ENCODE results near the gene ADAMTS9.

ADAMTS9 gene, protein sequence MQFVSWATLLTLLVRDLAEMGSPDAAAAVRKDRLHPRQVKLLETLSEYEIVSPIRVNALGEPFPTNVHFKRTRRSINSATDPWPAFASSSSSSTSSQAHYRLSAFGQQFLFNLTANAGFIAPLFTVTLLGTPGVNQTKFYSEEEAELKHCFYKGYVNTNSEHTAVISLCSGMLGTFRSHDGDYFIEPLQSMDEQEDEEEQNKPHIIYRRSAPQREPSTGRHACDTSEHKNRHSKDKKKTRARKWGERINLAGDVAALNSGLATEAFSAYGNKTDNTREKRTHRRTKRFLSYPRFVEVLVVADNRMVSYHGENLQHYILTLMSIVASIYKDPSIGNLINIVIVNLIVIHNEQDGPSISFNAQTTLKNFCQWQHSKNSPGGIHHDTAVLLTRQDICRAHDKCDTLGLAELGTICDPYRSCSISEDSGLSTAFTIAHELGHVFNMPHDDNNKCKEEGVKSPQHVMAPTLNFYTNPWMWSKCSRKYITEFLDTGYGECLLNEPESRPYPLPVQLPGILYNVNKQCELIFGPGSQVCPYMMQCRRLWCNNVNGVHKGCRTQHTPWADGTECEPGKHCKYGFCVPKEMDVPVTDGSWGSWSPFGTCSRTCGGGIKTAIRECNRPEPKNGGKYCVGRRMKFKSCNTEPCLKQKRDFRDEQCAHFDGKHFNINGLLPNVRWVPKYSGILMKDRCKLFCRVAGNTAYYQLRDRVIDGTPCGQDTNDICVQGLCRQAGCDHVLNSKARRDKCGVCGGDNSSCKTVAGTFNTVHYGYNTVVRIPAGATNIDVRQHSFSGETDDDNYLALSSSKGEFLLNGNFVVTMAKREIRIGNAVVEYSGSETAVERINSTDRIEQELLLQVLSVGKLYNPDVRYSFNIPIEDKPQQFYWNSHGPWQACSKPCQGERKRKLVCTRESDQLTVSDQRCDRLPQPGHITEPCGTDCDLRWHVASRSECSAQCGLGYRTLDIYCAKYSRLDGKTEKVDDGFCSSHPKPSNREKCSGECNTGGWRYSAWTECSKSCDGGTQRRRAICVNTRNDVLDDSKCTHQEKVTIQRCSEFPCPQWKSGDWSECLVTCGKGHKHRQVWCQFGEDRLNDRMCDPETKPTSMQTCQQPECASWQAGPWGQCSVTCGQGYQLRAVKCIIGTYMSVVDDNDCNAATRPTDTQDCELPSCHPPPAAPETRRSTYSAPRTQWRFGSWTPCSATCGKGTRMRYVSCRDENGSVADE (N-terminal part only)

DNA sequence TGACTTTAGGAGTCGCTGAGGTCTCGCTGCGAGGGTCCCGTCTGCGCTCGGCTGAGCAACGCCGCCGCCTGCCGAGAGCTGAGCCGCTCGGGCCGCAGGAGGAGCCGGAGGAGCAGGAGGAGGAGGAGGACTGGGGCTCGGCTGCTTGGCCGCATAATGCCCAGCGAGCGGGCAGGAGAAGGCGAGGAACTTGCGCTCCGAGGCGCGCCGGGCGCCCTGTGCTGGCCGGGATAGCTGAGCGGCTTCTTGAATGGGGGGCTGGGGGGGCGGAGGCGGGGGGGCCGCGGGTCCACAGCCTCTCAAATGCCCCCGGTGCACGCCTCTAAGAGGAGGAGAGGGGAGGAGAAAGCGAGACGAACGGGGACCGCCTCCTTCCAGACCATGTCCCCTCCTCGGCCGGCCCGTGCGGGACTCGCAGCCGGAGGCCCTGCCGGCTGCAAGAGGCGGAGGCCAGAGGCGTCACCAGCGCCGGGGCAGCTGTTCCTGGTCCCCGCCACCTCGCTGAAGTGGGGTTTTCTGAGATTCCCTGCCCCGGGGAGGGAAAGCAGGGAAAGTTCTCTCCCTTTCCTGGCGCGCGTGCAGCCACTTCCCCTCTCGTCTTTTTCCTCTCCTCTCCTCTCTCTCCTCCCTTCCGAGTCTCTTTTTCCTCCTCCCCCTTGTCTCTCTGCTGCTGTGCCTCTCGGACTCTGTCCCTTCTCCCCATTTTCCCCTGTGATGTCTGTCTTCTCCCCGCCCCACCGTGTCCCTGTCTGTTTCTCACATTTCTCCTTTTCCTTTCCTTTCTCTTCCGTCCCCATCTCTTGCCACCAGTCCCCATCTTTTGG lies at the start of gene ADAMTS9:
ADAMTS9 (minus strand) TSS at position 220 of the 824 bp plus-strand sequence. CDS start 343 bp downstream, outside the sequence.
- DNase-seq = no peak

DNA sequence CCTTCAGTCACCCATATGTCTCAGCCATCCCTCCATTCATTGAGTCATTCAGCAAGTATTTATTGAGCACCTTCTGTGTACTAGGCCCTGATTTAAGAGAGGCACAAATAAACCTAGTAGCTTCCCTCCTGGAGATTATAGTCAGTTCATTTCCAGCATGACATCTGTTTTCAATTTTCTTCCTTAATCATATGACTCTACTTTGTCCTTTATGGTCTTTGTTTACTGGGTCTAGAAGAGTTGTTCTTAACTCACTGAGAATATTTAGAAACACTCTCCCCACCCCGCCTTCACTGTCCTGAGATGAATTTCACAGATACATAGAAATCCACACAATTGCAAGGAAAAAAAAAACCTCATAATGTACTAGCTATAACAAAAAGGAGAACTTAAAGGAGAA lies 44.8 kb upstream of the ADAMTS9 start:
- DNase-seq = no peak

DNA sequence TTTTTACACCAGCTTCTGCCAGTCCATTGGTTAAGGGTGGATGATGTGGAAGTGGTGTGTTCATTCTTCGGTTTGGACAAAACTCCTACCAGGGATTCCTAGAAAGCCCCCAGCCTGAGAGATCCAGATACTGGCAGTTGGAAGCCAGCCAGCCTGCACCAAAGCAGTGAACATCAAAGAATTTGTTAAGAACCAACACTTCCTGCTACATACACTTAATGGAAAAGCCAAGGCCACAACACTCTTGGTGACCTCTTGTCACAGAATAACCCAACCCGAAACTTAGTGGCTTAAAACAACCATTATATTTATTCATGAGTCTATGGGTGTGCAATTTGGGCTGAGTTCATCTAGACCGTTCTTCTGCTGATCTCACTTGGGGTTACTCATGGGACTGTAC lies 42.9 kb upstream of the ADAMTS9 start:
- DNase-seq = no peak

DNA sequence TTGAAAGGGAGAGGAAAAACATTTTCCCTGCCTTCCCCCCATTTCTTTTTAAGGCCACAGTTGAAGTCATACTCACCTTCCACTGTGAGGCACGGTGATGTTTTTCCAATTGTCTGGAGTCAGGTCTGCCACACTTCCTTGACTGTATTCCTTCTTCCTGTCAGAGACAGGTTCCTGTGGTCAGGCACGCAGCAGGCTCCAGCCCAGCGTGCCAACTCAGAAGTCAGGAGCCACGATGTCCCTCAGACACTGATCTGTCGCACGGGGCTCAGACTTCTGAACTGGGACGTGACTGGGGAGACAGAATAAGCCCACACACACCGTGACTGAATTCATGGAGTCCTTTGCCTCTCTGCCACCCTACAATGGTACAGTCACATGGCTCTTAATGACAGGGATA lies 41.2 kb upstream of the ADAMTS9 start:
- DNase-seq = no peak

DNA sequence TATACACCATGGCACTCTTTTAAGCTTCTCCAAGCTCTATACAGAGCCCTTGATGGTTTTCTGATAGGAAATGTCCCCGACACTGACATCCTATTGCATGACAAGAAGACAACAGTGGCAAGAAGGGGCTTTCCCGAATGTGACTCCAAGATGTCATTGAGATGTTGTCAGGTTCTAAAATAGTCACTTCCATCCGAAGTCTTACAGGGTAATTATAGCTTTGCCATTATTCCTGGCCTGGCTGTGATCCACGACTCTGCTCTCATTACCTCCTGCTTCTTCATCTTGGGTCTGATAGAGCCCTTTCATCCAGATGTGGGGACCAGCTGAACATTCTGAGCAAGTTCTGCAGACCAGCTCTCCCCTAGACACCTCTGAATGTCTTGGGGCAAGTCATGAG lies 40.6 kb upstream of the ADAMTS9 start:
- DNase-seq = no peak

DNA sequence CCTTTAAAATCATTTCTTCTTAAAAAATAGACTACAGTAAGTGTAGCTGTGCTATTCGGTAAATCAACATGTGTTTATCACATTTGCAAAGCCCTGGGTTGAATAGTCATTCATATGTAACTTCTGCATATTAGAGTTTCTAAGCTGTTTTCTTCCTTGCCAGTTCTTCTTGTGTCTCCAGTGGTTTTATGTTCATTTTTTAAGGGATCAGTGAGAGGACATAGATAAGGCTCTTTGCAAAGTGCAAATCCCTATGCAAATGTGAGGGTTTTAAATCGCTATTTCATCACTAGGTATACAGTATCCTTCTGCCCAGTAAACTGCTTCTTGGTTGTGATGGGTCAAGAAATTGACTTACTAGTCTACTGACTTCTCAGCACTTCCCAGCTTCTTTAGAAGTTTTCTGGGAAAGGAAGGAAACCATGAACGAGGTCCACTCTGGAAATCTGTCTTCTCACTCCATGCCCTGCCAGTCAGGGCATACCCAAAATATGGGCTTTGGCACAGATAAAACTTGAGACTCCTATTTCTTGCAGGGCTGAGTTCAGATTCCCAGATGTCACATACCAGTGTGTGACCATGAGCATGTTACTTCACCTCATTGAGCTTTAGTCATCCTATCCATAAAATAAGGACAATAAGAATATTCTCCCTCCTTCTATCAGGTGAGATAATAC lies 38.8 kb upstream of the ADAMTS9 start:
- no peak for DNase-seq

DNA sequence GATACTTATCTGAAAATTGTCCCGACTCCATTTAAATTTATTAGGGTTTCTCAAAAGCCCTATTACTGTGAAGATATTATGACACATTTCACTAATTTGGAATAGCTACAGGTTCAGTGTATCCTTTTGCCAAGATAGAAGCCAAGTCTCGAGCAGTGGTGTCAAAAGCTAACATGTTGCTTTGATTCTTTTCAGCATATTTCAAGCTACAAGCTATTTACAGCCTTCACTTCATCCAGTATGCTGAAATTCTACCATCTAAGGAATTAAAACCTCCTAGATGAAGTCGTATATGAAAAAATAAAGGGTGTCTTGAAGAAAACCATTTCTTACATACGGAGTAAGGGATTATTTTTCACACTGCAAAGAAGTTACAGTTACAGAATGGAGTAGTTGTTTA lies 31.2 kb upstream of the ADAMTS9 start:
- no peak for DNase-seq

DNA sequence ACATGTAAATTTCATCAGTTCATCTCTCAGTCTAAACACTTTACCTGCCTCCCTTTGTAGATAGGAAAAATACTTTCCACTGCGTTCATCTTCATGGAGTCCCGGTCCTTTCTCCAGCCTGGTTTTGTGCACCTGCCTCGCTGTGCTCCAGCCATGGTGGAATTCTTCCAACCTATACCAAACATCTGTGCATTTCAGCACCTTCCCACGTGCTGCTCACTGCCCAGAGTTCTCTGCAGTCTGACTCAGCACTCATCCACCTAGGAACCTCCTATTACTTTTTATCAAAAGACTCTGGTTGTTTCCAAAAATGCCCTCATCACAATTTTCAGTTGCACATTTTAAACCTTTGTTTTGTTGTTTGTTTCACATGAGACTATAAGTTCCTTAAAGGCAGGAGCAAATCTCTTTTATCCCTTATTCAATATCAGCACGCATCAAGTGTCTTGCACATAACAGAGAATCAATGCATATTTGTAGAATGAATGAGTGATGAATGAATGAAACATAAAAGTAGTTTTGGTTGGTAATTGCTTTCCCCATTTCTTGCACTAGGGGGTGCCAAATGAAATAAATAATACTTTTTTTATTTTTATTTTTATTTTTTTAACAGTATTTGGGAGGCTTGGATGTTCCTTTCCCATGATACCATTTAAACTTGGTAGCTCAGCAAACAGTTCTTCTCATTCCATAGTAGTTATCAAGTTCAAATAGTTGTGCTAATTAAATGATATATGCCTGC lies 30.2 kb upstream of the ADAMTS9 start:
- no peak for DNase-seq

DNA sequence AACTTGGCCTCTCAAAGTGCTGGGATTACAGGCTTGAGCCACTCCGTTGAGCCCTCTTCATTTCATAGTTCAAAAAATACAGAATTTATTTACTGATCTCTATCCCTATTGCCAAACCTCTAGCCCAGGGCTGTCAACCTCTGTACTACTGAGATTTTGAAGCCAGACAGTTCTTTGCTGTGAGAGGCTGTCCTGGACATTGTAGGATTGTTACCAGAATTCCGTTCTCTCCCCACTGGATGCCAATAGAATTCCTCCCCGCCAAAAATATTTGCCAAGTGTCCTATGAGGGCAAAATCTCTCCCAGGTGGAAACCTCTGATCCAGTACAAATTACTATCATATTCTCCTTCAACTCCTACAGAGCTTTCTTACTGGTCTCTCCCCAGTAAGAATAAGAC lies 29.6 kb upstream of the ADAMTS9 start:
- no peak for DNase-seq

DNA sequence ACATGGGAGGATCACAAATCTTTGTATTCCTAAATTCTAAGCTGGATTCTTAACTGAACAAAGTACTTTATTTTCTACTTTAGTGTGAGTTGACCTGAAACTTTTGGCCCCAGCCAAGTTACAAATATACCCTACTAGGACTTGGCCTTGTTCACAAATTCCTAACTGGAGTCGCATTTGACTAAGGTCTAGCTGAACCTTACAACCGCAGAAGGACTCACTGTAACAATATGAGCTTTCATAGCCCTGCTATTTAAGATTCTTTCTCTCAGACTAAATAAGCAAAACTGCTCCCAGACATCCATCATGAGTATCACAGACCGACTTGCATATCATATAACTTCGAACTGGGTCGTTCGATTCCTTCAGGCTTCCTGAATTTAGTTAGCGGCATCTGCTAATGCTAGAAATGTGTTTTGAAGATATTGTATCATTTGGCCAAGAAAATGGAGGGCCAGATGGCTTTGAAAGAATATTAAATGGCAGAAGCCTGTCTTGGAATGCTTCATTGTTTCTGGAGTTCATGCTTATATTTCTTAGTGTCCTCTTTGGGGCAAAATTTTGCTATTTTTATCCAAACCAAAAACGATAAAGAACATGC lies 28.4 kb upstream of the ADAMTS9 start:
- DNase-seq = no peak

DNA sequence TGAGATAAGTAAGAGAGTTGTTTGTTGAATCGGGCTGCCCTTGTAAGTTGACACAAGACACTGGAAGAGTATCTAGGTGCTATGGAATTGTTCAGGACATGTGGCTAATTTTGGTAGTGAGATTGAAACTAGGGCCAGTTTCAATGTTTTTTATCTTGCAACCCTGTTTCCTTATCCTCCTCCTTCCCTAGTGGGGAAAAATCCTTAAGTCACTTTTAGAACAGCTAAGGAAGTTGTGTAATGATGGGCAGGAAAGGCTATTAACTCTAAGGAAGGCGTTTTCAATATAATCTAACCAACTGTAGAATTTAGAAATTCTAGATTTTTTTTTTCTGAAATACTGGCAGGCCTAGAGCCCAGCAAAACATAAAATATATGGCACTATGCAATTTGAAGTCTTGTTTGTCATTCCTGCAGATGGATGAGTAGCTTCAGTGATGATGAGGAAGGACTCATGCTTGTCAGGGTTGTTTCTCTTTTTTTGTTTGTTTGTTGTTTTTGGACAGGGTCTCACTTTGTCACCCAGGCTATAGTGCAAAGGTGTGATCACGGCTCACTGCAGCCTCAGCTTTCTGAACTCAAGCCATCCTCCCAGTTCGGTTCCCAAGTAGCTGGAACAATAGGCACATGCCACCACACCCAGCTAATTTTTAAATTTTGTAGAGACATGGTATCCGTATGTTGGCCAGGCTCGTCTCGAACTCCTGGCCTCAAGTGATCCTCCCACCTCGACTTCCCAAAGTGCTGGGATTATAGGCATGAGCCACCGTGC lies 27.6 kb upstream of the ADAMTS9 start:
- no peak for DNase-seq

DNA sequence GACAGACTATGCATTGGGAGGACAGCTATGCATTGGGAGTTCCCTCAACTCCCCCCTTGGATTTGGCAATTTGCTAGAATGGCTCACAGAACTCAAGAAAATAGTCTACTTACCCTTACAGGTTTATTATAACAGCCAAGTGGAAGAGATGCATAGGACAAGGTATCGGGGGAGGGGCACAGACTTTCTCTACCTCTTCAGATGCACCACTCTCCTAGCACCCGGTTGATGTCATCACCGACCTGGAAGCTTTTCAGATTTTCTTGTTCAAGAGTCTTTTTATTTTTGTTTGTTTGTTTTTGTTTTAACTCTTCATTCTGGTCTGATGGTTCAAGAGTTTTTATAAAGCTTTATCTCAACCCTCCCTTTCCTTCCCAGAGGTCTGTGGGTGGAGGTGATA lies 20.7 kb upstream of the ADAMTS9 start:
- DNase-seq = no peak

DNA sequence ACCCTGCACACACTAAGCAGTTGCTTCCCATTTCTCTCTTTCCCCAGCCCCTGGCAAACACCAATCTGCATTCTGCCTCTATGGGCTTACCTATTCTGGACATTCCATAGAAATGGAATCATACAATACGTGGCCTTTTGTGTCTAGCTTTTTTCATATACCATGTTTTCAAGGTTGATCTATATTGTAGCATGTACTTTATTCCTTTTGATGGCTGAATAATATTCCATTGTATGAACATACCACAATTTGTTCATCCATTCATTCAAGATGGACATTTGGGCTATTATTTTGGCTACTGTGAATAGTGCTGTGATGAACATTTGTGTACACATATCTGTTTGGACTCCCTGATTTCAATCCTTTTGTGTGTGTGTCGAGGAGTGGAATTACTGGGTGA lies 18.1 kb upstream of the ADAMTS9 start:
- DNase-seq = no peak

DNA sequence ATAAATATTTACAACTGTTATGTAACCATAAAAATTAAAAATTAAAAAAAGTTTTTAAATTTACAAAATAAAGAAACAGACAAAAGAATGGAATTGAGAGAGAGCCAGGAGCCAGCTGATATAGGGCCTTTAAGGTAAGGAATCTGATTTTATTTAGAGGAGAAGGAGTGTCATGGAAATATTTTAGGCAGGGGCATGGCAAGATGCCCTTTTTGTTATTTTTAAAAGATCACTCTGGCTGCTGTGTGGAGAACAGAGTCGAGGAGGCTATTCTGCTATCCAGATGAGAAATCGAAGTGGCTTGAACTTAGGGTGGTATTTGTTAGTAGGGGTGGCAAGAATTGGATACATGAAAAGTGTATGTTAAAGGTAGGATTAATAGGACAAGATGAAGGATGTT lies 9.1 kb upstream of the ADAMTS9 start:
- no peak for DNase-seq

DNA sequence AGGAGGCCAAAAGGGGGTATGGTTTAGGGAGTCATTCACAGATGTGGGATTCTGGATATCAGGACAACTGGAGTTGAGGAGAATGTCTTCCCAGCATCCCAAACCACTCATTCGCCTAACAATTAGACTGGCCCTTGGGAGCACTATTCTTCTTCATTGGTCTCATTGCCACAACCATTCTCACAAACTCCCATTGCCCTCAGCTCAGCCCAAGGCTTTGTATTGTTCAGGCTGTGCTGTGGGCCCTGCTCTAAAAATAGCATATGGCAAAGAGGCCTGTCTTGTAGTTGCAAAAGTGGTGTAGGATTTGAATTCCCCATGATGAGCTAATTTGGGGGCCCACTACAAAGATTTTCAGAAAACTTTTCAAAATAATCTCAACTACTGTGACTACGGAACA lies 6.3 kb upstream of the ADAMTS9 start:
- no peak for DNase-seq

DNA sequence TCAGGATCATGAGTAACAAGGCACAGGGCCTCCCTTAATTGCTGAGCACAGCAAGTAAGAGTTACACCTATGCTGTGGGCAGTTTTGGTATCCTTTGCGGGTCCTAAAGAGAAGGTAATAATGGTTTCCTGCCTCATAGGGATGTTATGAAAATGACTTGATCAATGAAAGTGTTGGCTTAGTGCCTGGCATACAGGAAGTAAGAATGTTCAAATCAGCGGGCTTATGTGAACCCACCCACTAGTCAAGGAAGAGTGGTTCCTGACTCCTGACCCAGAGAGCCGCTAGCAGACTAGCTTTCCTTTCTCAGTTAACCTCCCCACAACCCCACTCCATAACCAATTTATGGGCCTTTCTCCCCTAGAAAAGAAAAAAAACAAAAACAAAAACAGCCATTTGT lies 5.2 kb upstream of the ADAMTS9 start:
- no peak for DNase-seq

DNA sequence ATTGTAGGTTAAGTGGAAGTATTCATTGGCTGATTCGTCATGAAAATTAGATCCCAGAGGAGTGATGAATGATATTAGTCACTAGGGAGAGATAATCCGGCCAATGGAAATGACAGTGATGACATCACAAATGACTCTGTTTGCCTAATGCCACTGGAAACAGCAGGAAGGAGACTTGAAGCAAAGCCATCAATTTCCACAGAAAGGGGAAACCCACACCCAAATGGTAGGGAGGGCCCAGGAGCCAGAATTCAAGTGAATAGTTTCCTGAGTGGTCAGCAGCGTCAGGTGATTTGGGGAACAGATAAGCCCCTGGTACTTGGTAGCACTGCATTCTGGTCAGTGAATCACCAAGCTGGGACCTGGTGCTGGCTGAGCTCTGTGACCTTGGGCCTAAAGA lies 3.3 kb upstream of the ADAMTS9 start:
- no peak for DNase-seq

DNA sequence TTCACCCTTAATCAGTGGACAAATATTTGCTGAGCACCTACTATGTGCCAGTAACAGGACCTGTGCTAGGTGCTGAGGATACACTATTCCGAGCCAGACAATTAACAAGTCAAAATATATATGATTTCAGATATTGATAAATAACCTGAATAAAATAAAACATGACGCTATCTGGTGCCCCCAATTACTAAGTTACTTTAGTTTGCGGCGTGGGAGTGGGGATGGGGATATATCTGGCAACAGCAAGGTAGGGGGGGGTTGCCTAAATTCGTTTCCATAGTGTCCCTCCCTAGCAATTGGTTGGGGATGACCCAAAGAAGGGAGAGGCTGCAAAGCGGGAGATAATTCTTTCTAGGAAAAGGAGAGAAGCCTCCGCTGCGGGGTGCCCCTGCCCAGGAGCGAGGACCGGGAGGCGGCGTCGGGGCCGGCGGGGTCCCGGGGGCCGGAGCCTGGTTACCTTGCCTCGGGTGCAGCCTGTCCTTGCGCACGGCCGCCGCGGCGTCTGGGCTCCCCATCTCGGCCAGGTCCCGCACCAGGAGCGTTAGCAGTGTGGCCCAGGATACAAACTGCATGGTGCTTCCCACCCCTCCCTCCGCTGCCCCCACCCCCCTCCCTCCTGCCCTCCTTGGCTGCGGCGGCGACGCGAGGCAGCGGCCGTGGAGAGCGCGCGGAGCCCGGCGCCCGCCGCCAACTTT lies 567 bp downstream of the ADAMTS9 start:
- DNase-seq = no peak

DNA sequence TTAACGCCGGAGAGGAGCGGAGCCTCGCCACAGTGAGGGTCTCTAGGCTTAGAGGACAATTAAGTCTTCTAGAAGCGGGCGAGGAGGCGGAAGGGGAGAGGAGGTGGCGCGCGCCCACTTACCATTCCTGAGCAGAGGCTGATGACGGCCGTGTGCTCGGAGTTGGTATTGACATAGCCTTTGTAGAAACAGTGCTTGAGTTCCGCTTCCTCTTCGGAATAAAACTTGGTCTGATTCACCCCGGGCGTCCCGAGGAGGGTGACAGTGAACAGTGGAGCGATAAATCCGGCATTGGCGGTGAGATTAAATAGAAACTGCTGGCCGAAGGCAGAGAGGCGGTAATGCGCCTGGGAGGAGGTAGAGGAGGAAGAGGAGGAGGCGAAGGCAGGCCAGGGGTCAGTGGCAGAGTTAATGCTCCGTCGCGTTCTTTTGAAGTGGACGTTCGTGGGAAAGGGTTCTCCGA lies 1.3 kb downstream of the ADAMTS9 start:
- no peak for DNase-seq

All from NCI-H146 (cell line).